ENCODE data around the gene LRCH1.

The LRCH1 gene

DNA sequence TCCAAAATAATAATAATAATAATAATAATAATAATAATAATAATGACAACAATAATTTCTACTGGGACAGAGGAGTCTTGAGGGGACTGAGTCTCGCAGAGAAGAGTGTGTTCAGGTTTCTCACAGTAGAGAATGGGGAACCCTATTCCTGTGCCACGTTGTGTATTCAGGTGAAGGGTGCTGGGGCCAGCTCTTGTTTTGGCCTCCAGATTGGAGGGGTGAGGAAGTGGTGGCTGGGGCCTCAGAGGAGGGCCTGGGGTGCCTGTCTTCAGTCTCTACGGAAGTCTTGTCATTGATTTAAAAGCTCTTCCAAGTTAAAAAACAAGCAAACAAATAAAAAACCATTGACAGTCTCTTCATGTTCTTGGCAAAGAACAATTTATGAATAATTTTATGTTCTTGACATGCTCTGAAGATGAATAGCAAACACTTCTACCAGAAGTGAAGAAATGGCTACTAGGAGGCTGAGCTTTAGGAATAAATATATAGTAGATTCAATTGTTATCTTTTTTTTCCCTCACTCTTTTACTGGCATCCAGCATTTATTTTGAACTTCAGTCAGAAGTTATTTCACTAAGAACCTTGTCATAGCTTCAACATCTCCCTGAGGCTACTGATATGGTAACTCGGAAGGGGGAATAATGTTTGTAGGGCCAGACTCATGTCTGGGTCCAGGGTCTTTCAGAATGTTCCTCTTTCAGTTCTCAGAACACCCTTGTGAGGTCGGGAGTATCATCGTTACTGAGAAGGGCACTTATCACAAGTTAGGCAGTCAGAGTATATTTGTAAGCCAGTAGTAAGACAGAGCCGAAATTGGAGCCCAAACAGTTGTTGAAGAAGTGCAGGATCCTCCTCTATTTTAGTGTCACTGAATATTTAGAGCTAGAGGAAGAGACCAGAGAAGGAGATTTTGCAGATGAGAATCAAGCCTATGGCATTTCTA lies 13.1 kb downstream of the LRCH1 start:
- DNase-seq = no peak

- no peak for DNase-seq
Observed at GRCh38 chr13:46567671-46568070, 14.7 kb downstream of the LRCH1 start.

DNA sequence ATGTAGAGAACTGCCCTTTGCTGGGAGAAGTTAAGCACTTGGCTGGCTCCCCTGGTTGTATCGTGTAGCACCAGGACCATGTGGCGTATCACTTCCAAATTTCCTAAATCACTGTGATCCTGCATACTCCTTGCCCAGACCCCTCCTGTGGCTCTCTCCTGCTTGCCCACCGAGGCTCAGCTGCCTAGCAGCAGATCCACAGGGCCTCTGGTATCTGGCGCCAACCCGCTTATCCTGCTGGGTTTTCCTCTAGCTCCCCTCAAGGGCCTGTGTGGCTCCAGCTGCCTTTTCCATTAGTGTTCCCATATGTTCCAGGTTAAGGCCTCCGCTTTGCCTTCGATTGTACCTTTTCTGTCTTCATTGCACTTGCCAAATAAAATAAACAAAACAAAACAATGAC lies 16.5 kb downstream of the LRCH1 start:
- no peak for DNase-seq

- no peak for DNase-seq
Observed at GRCh38 chr13:46570273-46570672, 17.3 kb downstream of the LRCH1 start.

- DNase-seq = no peak
Observed at GRCh38 chr13:46571189-46571908, 18.4 kb downstream of the LRCH1 start.

- DNase-seq = no peak
Observed at GRCh38 chr13:46571909-46572595, 19.1 kb downstream of the LRCH1 start.

GRCh38 chr13:46572752-46573431 lies 19.9 kb downstream of the LRCH1 start:
- no peak for DNase-seq

GRCh38 chr13:46575301-46575771 lies 22.4 kb downstream of the LRCH1 start:
- DNase-seq = no peak

DNA sequence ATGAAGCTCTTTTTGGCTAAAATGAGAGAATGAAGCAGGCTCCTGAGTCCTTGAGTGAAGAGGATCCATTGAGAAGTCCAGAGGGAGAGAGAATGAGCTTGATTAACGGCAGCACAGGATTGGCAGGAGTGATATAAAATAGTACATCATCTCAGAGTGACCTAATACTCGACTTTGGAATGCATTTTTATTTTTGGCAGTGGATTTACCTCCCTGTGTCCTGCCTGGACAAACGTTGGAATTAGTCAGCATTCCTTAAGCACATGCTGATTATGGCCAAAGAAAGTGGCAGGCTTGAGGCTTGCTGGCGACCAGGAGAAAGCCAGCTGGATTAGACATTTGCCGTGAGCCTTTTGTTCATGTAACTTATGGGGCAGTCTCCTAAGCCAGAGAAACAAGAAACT lies 22.9 kb downstream of the LRCH1 start:
- DNase-seq = no peak

DNA sequence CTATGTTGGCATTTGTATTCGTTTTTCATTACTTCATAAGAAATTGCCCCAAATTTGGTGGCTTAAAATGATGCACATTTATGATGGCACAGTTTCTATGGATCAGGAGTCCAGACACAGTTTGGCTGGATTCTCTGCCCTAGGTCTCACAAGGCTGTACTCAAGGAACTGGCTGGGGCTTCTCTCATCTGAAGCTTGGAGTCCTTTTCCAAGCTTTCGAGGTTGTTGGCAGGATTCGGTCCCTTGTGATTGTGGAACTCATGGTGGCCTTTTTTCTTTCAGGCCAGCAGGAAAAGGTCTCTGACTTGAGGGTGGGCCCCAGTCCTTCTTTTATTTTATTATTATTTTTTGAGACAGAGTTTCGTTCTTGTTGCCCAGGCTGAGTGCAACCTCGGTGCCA lies 23.8 kb downstream of the LRCH1 start:
- DNase-seq = no peak

- no peak for DNase-seq
Observed at GRCh38 chr13:46577696-46578589, 25.0 kb downstream of the LRCH1 start.

DNA sequence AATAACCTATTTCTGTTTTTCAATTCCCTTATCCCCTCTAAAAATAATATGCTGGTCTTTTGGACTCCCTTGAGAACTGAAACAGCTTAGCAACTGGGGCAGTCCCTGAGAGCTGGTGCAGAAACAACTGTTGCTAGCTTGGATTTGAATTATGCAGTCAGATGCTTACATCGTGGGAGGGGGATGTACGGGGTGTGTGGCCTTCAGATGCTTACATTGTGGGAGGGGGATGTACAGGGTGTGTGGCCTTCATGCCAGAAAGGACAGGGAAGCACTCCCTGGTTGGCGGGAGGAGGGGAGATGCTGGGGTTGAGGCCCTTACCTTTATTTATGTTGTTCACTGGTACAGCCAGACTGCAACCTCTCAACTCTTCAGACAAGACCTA lies 25.6 kb downstream of the LRCH1 start:
- no peak for DNase-seq

- no peak for DNase-seq
Observed at GRCh38 chr13:46580362-46580839, 27.4 kb downstream of the LRCH1 start.

GRCh38 chr13:46582190-46582589 lies 29.2 kb downstream of the LRCH1 start:
- no peak for DNase-seq

DNA sequence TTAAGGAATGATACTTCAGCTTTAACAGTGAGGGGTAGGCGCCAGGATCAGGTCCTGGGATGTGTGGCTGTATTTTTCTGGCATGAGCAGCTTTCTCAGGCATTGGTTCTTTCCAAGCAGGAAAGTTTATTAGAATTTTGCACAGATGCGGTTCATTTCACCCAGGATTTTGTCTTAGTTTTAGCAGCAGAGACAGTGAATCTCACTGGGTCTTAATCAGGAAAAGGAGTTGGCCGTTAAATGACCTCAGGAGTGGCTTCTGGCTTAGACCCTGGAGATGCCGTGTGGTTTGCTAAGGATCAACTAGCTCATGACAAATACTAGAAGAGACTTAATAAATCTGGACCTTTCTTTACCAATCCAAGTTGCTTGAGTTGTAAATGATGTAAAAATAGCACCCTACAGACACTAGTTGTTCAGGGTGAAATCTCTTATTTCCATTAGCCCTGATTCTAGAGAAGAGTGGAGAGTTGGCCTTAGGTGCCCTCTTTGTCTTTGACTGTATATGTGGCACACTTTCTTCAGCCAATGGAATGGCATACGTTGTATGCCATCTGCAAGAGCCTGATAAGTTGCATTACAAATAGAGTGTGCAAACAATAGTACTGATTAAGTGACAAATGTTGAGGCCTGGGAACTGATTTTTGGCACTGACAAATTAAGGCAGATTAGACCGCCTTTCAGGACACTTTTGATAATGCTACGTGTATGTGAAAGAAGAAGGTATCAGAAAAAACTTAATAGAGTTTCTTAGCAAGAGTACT lies 34.0 kb downstream of the LRCH1 start:
- DNase-seq = no peak

- DNase-seq = no peak
Observed at GRCh38 chr13:46587807-46588418, 34.9 kb downstream of the LRCH1 start.

DNA sequence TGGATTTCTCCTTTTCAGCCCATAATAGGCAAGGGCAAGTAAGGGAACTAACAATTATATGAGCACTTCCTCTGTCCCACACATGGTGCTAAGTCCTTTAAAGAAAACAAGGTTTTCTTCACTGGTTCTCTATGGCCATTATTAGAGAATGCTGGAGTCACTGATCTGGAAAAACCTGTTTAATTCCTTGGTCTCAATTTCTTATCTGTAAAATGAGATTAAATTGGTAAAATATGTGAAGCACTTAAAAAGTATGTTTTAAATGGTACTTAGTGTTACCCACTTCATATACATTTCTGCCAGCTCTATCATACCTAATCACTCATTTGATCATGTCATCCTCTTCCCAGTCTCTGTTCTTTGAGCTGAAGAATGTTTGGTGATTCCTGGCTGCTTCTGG lies 39.4 kb downstream of the LRCH1 start:
- DNase-seq = no peak

GRCh38 chr13:46593398-46593797 lies 40.4 kb downstream of the LRCH1 start:
- DNase-seq = no peak

DNA sequence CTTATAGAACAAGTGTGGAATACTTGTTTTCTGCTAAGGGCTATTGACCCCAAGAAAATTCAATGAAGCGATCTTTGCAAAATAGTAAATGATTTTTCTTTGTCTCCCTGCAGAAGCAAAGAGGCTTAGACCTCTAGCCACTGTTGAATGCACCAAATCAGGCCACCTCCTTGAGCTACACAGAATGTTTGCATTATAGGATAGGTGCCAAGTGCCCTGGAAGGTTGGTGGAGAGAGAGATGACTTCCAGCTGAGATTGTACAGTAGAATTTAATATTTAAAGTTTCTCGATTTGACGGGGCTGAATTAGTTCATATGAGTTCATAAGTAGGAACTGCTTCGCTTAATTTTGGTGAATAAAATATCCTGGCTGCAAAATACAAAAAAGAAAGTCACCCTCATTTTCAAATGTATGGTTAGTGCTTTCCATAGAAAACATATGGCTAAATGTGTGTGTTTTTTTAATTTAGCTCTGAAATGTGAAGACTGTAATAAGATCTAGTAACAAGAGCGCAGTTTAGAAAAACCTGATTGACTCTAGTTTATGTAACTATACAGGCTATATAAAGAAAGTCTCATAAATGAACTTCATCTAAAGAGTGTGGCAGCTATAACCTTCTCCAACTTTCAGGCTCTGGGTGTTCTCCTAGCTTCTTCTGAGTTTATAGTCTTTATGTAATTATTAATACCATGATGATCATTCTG lies 41.6 kb downstream of the LRCH1 start:
- DNase-seq = no peak

All from SW 1271 (cell line).